ENCODE results near the gene PSTPIP2.

GRCh38 chr18:46068763-46069162 is 3.3 kb downstream of the PSTPIP2 start:
- TF ChIP-seq NANOG (IDR thresholded peaks at IDR 0.05; ENCODE audit: borderline replicate concordance): no peak
- no peak for TF ChIP-seq CTCF (conservative IDR thresholded peaks at IDR 0.05; ENCODE audit: low read depth in 2 of 2)
- TF ChIP-seq EZH2 (IDR thresholded peaks at IDR 0.05; ENCODE audit: low read depth, unreplicated experiment): no peak
- no peak for TF ChIP-seq JUNB (IDR thresholded peaks at IDR 0.05; ENCODE audit: unreplicated experiment)
- no peak for TF ChIP-seq CREB1 (CRISPR knock-in tag; IDR thresholded peaks at IDR 0.05; ENCODE audit: low read depth)
- no peak for TF ChIP-seq POLR2AphosphoS5 (IDR thresholded peaks at IDR 0.05; ENCODE audit: low read depth)
- no peak for TF ChIP-seq EZH2phosphoT487 (IDR thresholded peaks at IDR 0.05; ENCODE audit: unreplicated experiment)
- TF ChIP-seq ZNF331 (CRISPR knock-in tag; IDR thresholded peaks at IDR 0.05; ENCODE audit: low read depth): no peak
- no peak for TF ChIP-seq REST (IDR thresholded peaks at IDR 0.05; ENCODE audit: unreplicated experiment)
- no peak for TF ChIP-seq ZNF462 (CRISPR knock-in tag; IDR thresholded peaks at IDR 0.05)
